Mesenchymal stem cell (in vitro differentiated cells and primary cell): ENCODE data around the gene ZNF620.

ENCODE experiments used
- DNase-seq: peaks from one replicate; pipeline ENCODE4 v3.0.0-alpha.2; 2013
- H2AFZ ChIP-seq: one replicate; pipeline ENCODE4 v1.6.1; 2013; ENCODE audit warnings: low read depth, mild to moderate bottlenecking, control low read depth, inconsistent platforms, low read length, moderate library complexity
- H2AK5ac ChIP-seq: 2 replicates; pipeline ENCODE4 v1.6.1; 2013; ENCODE audit warnings: low read length, moderate library complexity, mild to moderate bottlenecking, inconsistent platforms; ENCODE audit not compliant: severe bottlenecking
- H2BK120ac ChIP-seq: one replicate; pipeline ENCODE4 v1.6.1; 2013; ENCODE audit warnings: low read depth, mild to moderate bottlenecking, inconsistent platforms, low read length, moderate library complexity
- H2BK12ac ChIP-seq, 2 experiments: one replicate each; pipeline ENCODE4 v1.6.1; 2013; ENCODE audit warnings: inconsistent platforms in 2 of 2, low read length in 2 of 2, mild to moderate bottlenecking in 2 of 2, moderate library complexity in 2 of 2, control low read depth in 1 of 2
- H2BK15ac ChIP-seq: one replicate; pipeline ENCODE4 v1.6.1; 2013; ENCODE audit warnings: mild to moderate bottlenecking, low read depth, inconsistent platforms; ENCODE audit not compliant: poor library complexity, severe bottlenecking
- H2BK5ac ChIP-seq: 2 replicates; pipeline ENCODE4 v1.6.1; 2013; ENCODE audit warnings: low read depth, mild to moderate bottlenecking, low read length, control low read depth, inconsistent platforms; ENCODE audit not compliant: poor library complexity, severe bottlenecking
- H3K14ac ChIP-seq, 2 experiments: one replicate each; pipeline ENCODE4 v1.6.1; 2013; ENCODE audit warnings: inconsistent platforms in 2 of 2, low read length in 2 of 2, control low read depth in 1 of 2, mild to moderate bottlenecking in 1 of 2, moderate library complexity in 1 of 2
- H3K18ac ChIP-seq, 2 experiments: one replicate each; pipeline ENCODE4 v1.6.1; 2013; ENCODE audit warnings: inconsistent platforms in 2 of 2, low read length in 2 of 2, control low read depth in 1 of 2, low read depth in 1 of 2, mild to moderate bottlenecking in 1 of 2
- H3K23ac ChIP-seq, 2 experiments: one replicate each; pipeline ENCODE4 v1.6.1; 2013; ENCODE audit warnings: inconsistent platforms in 2 of 2, low read length in 2 of 2, mild to moderate bottlenecking in 2 of 2, moderate library complexity in 2 of 2, control low read depth in 1 of 2
- H3K27ac ChIP-seq: 2 replicates; pipeline ENCODE4 v1.5.1; 2013; ENCODE audit warnings: mild to moderate bottlenecking, moderate library complexity, low read length, control low read depth, inconsistent platforms; ENCODE audit not compliant: poor library complexity, severe bottlenecking
- H3K27me3 ChIP-seq, 2 experiments: 2 replicates each; pipeline versions ENCODE4 v1.6.1 to v1.7.0; 2013; ENCODE audit warnings: low read length in 2 of 2, mild to moderate bottlenecking in 2 of 2, moderate library complexity in 2 of 2, control low read depth in 1 of 2, inconsistent platforms in 1 of 2; ENCODE audit not compliant: control insufficient read depth in 1 of 2, insufficient read depth in 1 of 2
- H3K36me3 ChIP-seq, 2 experiments: 2 replicates each; pipeline versions ENCODE4 v1.6.1 to v1.7.0; 2013; ENCODE audit warnings: low read length in 2 of 2, control low read depth in 1 of 2, inconsistent platforms in 1 of 2, low read depth in 1 of 2, mild to moderate bottlenecking in 1 of 2; ENCODE audit not compliant: insufficient read depth in 2 of 2, control insufficient read depth in 1 of 2
- H3K4ac ChIP-seq, 2 experiments: one replicate each; pipeline ENCODE4 v1.6.1; 2013; ENCODE audit warnings: inconsistent platforms in 2 of 2, low read length in 2 of 2, mild to moderate bottlenecking in 2 of 2, moderate library complexity in 2 of 2, control low read depth in 1 of 2, low read depth in 1 of 2
- H3K4me1 ChIP-seq: 2 replicates; pipeline ENCODE4 v1.6.1; 2013; ENCODE audit warnings: low read depth, low read length, control low read depth; ENCODE audit not compliant: control insufficient read depth, insufficient read depth
- H3K4me2 ChIP-seq: 2 replicates; pipeline ENCODE4 v1.6.1; 2013; ENCODE audit warnings: low read length, mild to moderate bottlenecking, inconsistent platforms; ENCODE audit not compliant: poor library complexity, severe bottlenecking
- H3K4me3 ChIP-seq, 2 experiments: 2 replicates each; pipeline versions ENCODE4 v1.5.1 to v1.7.0; 2013; ENCODE audit warnings: low read length in 2 of 2, mild to moderate bottlenecking in 2 of 2, control low read depth in 1 of 2, low read depth in 1 of 2; ENCODE audit not compliant: insufficient read depth in 1 of 2
- H3K79me1 ChIP-seq: replicated peaks from 2 replicates; pipeline ENCODE4 v1.6.1; 2013; ENCODE audit warnings: mild to moderate bottlenecking, control low read depth, low read length, inconsistent platforms; ENCODE audit not compliant: poor library complexity, severe bottlenecking
- H3K9ac ChIP-seq: 2 replicates; pipeline ENCODE4 v1.7.0; 2013; ENCODE audit warnings: mild to moderate bottlenecking, low read length, moderate library complexity
- H3K9me3 ChIP-seq: 2 replicates; pipeline ENCODE4 v1.7.0; 2013; ENCODE audit warnings: mild to moderate bottlenecking, low read length; ENCODE audit not compliant: control insufficient read depth
- H4K8ac ChIP-seq: one replicate; pipeline ENCODE4 v1.6.1; 2013; ENCODE audit warnings: inconsistent platforms, mild to moderate bottlenecking, low read length, moderate library complexity
- H4K91ac ChIP-seq: one replicate; pipeline ENCODE4 v1.6.1; 2013; ENCODE audit warnings: mild to moderate bottlenecking, low read length, inconsistent platforms
- WGBS: methylation state at CpG from one replicate; pipeline ENCODE4 v1.1.7; 2013; ENCODE audit warnings: mixed read lengths; 5-methylcytosine and 5-hydroxymethylcytosine counted together

The ZNF620 gene

GRCh38 chr3:40463579-40463978, 42.3 kb upstream of the ZNF620 start:
- H4K91ac ChIP-seq, result no peak overlapping the region
- H3K4me3 ChIP-seq, result no peak overlapping the region
- no CpG with 5 or more reads among the region's 2 CpGs for WGBS
- H2BK5ac ChIP-seq, result no peak overlapping the region
- H3K79me1 ChIP-seq, result peaks cover 7% of the 10 kb centered on the region
- peaks cover 5% of the 10 kb centered on the region for H3K4me1 ChIP-seq
- H3K9me3 ChIP-seq, result no peaks in the 10 kb centered on the region
- H2BK15ac ChIP-seq, result no peak overlapping the region
- H2BK12ac ChIP-seq, result no peak overlapping the region
- H3K18ac ChIP-seq, result no peak overlapping the region
- H3K27me3 ChIP-seq, result no peaks in the 10 kb centered on the region
- no peak overlapping the region for H2BK120ac ChIP-seq
- H3K14ac ChIP-seq, result no peak overlapping the region
- H3K4me2 ChIP-seq, result no peak overlapping the region
- H4K8ac ChIP-seq, result no peak overlapping the region
- H3K36me3 ChIP-seq, result peaks cover 33 to 84% of the 10 kb centered on the region in 2 experiments
- H2AFZ ChIP-seq, result no peak overlapping the region
- no peak overlapping the region for H3K23ac ChIP-seq
- H3K27ac ChIP-seq, result no peak overlapping the region
- H2AK5ac ChIP-seq, result no peak overlapping the region
- no peak overlapping the region for H3K4ac ChIP-seq
- DNase-seq, result no peak
- H3K9ac ChIP-seq, result no peak overlapping the region

- Histone ChIP-seq H2BK120ac (no peak overlapping the region), H4K91ac (no peak overlapping the region), H4K8ac (no peak overlapping the region), H3K79me1 (peaks cover 7% of the 10 kb centered on the region), H3K4me1 (peaks cover 1% of the 10 kb centered on the region), H2BK5ac (no peak overlapping the region), H3K9ac (peak overlapping the region; percentile 4), H3K4me3 (no peak overlapping the region), H2AK5ac (no peak overlapping the region), H3K36me3 (peaks cover 26 to 75% of the 10 kb centered on the region in 2 experiments), H3K27me3 (no peaks in the 10 kb centered on the region), H2BK15ac (no peak overlapping the region), H3K4me2 (no peak overlapping the region), H3K4ac (no peak overlapping the region), H3K18ac (no peak overlapping the region), H3K14ac (no peak overlapping the region), H3K23ac (no peak overlapping the region), H3K27ac (no peak overlapping the region), H2AFZ (no peak overlapping the region), H2BK12ac (no peak overlapping the region), H3K9me3 (no peaks in the 10 kb centered on the region)
- WGBS, result 94% methylated on average over 8 of the region's 9 CpGs
- DNase-seq, result no peak
These were observed 41.3 kb upstream of the ZNF620 start for GRCh38 chr3:40464339-40465110.

- Histone ChIP-seq H3K14ac (no peak overlapping the region), H3K4me3 (no peak overlapping the region), H2BK5ac (no peak overlapping the region), H3K23ac (no peak overlapping the region), H2AFZ (no peak overlapping the region), H4K91ac (no peak overlapping the region), H3K4me2 (no peak overlapping the region), H3K27me3 (no peaks in the 10 kb centered on the region), H3K4ac (no peak overlapping the region), H2BK15ac (no peak overlapping the region), H3K79me1 (peaks cover 7% of the 10 kb centered on the region), H2AK5ac (no peak overlapping the region), H2BK12ac (no peak overlapping the region), H2BK120ac (no peak overlapping the region), H4K8ac (no peak overlapping the region), H3K9me3 (no peaks in the 10 kb centered on the region), H3K27ac (no peak overlapping the region), H3K4me1 (peaks cover under 1% of the 10 kb centered on the region), H3K9ac (peak overlapping the region; percentile 4), H3K18ac (no peak overlapping the region), H3K36me3 (peaks cover 25 to 70% of the 10 kb centered on the region in 2 experiments)
- 83% methylated on average over 4 of the region's 4 CpGs for WGBS
- DNase-seq, result no peak
These were observed 40.8 kb upstream of the ZNF620 start for GRCh38 chr3:40465111-40465407.

- Histone ChIP-seq H2AFZ (no peak overlapping the region), H2AK5ac (no peak overlapping the region), H2BK12ac (no peak overlapping the region), H3K36me3 (peaks cover 21 to 66% of the 10 kb centered on the region in 2 experiments), H3K27ac (no peak overlapping the region), H4K8ac (no peak overlapping the region), H2BK5ac (no peak overlapping the region), H3K14ac (no peak overlapping the region), H3K9me3 (no peaks in the 10 kb centered on the region), H3K4me3 (no peak overlapping the region), H3K4me1 (no peaks in the 10 kb centered on the region), H3K4ac (no peak overlapping the region), H2BK15ac (no peak overlapping the region), H3K18ac (no peak overlapping the region), H3K9ac (peak overlapping the region; percentile 4), H2BK120ac (no peak overlapping the region), H3K23ac (no peak overlapping the region), H4K91ac (no peak overlapping the region), H3K79me1 (peaks cover 3% of the 10 kb centered on the region), H3K27me3 (no peaks in the 10 kb centered on the region), H3K4me2 (no peak overlapping the region)
- DNase-seq, result no peak
- 98% methylated on average over 2 of the region's 2 CpGs for WGBS
These were observed 40.4 kb upstream of the ZNF620 start for GRCh38 chr3:40465456-40465855.
